ENCODE measurements around the gene CEACAM18. TPM values are rescaled to one million over a fixed set of nuclear protein-coding genes. Genes with fewer than 3 reads are reported as not detected.

CEACAM18 gene
- total and polyA plus RNA-seq, 8 donors, result not detected

DNA sequence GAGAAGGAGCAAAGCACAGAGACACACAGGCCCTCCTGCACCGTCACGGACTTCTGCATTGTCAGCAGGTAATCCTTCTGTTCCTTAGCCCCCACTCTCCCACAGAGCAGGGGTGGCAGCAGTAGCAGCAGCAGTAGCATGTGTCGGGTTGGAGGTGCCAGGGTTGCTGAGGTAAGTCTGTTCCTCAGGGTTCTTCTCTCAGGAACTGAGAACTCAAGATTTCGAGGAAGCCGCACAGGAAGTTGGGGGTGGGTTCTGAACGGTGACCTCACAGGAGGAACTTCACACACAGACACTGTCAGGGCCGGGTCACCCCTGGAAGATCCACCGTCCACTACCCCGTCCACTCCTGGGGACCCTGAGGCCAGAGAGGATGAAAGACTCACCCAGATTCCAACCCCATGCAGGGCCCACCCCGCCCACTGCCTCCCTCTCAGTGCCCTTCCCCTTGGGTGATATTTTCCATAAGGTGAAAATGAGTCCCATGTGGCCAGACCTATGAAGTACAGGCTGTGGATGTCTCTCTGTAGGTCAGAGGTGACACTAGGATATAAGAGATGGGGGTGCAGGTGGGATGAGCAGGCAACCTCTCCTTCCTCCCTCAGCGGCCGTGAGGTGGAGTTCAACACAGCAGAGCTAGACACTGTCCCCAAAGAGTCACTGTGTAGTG lies 23.4 kb downstream of the CEACAM18 start, which contains the start of gene SIGLEC12:
TSS of gene SIGLEC12 (minus strand) at position 207 of the 670 bp plus-strand sequence. CDS start at position 140, 67 bp downstream.
- WGBS, 5 donors, result 70 to 76% (median 73%) methylated on average over 10 to 12 of the region's 12 CpGs
- peaks cover 0 to 12% (median 3%) of the 10 kb centered on the region in 4 donors for H3K9me3 ChIP-seq
- peaks cover 0 to 10% (median 0%) of the 10 kb centered on the region in 3 donors for H3K27me3 ChIP-seq
- TF ChIP-seq POLR2AphosphoS5 (IDR thresholded peaks at IDR 0.05), result no peak
- TF ChIP-seq POLR2A (IDR thresholded peaks at IDR 0.05), result no peak
- TF ChIP-seq, protein P1, sequence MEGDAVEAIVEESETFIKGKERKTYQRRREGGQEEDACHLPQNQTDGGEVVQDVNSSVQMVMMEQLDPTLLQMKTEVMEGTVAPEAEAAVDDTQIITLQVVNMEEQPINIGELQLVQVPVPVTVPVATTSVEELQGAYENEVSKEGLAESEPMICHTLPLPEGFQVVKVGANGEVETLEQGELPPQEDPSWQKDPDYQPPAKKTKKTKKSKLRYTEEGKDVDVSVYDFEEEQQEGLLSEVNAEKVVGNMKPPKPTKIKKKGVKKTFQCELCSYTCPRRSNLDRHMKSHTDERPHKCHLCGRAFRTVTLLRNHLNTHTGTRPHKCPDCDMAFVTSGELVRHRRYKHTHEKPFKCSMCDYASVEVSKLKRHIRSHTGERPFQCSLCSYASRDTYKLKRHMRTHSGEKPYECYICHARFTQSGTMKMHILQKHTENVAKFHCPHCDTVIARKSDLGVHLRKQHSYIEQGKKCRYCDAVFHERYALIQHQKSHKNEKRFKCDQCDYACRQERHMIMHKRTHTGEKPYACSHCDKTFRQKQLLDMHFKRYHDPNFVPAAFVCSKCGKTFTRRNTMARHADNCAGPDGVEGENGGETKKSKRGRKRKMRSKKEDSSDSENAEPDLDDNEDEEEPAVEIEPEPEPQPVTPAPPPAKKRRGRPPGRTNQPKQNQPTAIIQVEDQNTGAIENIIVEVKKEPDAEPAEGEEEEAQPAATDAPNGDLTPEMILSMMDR (IDR thresholded peaks at IDR 0.05), result no peak
- no peak for TF ChIP-seq EP300 (IDR thresholded peaks at IDR 0.05)
- peak in 1 of 2 donors; percentile 20 for DNase-seq
- H3K4me1 ChIP-seq, result no peaks in the 10 kb centered on the region
- H3K4me3 ChIP-seq, result no peak within 1 kb of the TSS
- intact Hi-C loops (cut with DNase I; ENCODE audit: low total_unique reads), result no loop called here
- H3K36me3 ChIP-seq, result no peaks in the 10 kb centered on the region
- H3K27ac ChIP-seq, result no peak within 1 kb of the TSS

DNA sequence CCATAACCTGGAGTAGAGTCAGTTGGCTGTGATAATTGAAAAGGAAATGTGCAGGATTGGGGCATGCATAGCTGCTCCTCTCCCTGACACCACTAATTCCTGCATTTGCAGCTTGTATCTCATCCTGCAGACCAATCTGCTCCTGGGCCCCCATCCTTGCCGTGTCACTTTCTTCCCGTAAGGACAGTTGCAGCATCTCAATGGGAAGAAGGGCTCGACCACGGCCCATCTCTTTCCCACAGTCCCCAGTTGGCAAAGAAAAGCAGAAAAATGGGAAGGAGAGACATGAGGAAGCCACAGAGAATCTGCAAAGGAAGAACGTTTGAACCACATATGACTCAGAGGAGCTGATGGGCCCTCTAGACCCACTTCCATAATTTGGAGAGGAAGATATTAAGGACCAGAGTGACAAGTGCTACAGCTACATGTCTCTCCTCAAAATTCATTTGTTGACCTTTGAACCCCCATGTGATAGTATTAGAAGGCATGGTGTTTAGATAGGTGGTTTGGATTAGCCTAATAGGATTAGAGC lies 25.0 kb downstream of the CEACAM18 start:
- WGBS, 5 donors, result 73 to 79% (median 76%) methylated on average over 5 of the region's 5 CpGs
- H3K9me3 ChIP-seq, result peaks cover 0 to 12% (median 3%) of the 10 kb centered on the region in 4 donors

DNA sequence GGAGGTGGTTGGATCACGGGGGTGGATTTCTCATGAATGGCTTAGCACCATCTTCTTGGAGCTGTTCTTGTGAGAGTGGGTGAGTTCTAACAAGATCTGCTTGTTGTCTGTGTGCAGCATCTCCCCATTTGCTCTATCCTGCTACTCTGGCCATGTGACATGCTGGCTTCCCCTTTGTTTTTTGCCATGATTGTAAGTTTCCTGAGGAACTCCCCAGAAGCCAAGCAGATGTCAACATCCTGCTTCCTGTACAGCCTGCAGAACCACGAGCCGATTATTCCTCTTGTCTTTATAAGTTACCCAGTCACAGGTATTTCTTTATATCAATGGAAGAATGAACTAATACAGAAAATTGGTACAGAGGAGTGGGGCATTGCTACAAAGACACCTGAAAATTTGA lies 25.6 kb downstream of the CEACAM18 start:
- WGBS, 5 donors, result 47 to 63% (median 54%) methylated on average over 3 of the region's 3 CpGs

More for the DNA sequence above, 25.0 kb downstream of the CEACAM18 start:
- Histone ChIP-seq H3K36me3 (no peaks in the 10 kb centered on the region), H3K27ac (no peak overlapping the region), H3K4me1 (no peaks in the 10 kb centered on the region), H3K4me3 (no peak overlapping the region), H3K27me3 (peaks cover 0 to 13% (median 0%) of the 10 kb centered on the region in 3 donors)
- TF ChIP-seq POLR2AphosphoS5 (IDR thresholded peaks at IDR 0.05) (no peak), EP300 (IDR thresholded peaks at IDR 0.05) (no peak), POLR2A (IDR thresholded peaks at IDR 0.05) (no peak)
- TF ChIP-seq, protein P1 (IDR thresholded peaks at IDR 0.05), result no peak
- no peak for DNase-seq
- intact Hi-C loops (cut with DNase I; ENCODE audit: low total_unique reads), result no loop called here

DNA sequence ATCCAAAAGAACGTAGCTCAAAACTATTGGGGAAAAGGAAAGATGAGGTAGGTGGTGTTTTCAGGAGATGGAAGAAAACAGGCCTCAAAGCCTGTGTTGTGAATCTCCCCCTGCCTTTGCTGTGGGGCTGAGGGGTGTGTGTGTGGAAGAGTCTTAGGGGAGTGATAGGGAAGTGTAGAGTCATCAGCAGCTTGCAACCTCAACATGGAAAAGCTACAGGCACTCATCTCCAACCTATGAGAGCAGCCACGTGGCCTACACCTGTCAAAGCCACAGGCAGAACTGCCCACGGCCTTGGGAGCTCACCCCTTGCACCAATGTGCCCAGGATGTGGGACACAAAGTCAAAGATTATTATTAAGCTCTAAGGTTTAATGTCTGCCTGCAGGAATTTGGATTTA lies 27.6 kb downstream of the CEACAM18 start:
- Histone ChIP-seq H3K9me3 (peaks cover 0 to 12% (median 3%) of the 10 kb centered on the region in 4 donors), H3K4me3 (no peak overlapping the region), H3K27ac (no peak overlapping the region), H3K4me1 (no peaks in the 10 kb centered on the region), H3K27me3 (peaks cover 0 to 22% (median 0%) of the 10 kb centered on the region in 3 donors), H3K36me3 (no peaks in the 10 kb centered on the region)
- TF ChIP-seq, protein P1 (IDR thresholded peaks at IDR 0.05), result no peak
- TF ChIP-seq POLR2A (IDR thresholded peaks at IDR 0.05) (no peak), POLR2AphosphoS5 (IDR thresholded peaks at IDR 0.05) (no peak), EP300 (IDR thresholded peaks at IDR 0.05) (no peak)
- intact Hi-C loops (cut with DNase I; ENCODE audit: low total_unique reads), result no loop called here
- 30 to 40% (median 34%) methylated on average over 3 of the region's 3 CpGs for WGBS, 5 donors
- no peak for DNase-seq

More for the DNA sequence above, 25.6 kb downstream of the CEACAM18 start:
- H3K27me3 ChIP-seq, result peaks cover 0 to 16% (median 0%) of the 10 kb centered on the region in 3 donors
- intact Hi-C loops (cut with DNase I; ENCODE audit: low total_unique reads), result no loop called here
- no peaks in the 10 kb centered on the region for H3K36me3 ChIP-seq
- no peak overlapping the region for H3K4me3 ChIP-seq
- H3K9me3 ChIP-seq, result peaks cover 0 to 12% (median 3%) of the 10 kb centered on the region in 4 donors
- DNase-seq, result no peak
- no peak overlapping the region for H3K27ac ChIP-seq
- no peaks in the 10 kb centered on the region for H3K4me1 ChIP-seq
- TF ChIP-seq EP300 (IDR thresholded peaks at IDR 0.05) (no peak), POLR2A (IDR thresholded peaks at IDR 0.05) (no peak), POLR2AphosphoS5 (IDR thresholded peaks at IDR 0.05) (no peak)
- TF ChIP-seq, protein P1 (IDR thresholded peaks at IDR 0.05), result no peak

All from stomach (tissue), 9 donors.